Astrocyte of the spinal cord (primary cell): ENCODE results near the gene KCNH4.

Experiments
- DNase-seq: peaks from one replicate; pipeline ENCODE4 v3.0.0; 2011; ENCODE audit warnings: low read depth, low spot score
- H3K4me3 ChIP-seq: 2 replicates; pipeline ENCODE4 v1.5.1; 2011; ENCODE audit warnings: low read depth, mild to moderate bottlenecking, low read length, moderate library complexity
- CTCF ChIP-seq: IDR thresholded peaks from 2 replicates; pipeline ENCODE4 v1.5.1; 2012; ENCODE audit warnings: low read depth, mild to moderate bottlenecking, low read length, inconsistent platforms
- in situ Hi-C: cut with HindIII; loops from 2 replicates; pipeline ENCODE4 v1.10.0; 2017; ENCODE audit warnings: low sequenced_read_pairs

KCNH4 gene

DNA sequence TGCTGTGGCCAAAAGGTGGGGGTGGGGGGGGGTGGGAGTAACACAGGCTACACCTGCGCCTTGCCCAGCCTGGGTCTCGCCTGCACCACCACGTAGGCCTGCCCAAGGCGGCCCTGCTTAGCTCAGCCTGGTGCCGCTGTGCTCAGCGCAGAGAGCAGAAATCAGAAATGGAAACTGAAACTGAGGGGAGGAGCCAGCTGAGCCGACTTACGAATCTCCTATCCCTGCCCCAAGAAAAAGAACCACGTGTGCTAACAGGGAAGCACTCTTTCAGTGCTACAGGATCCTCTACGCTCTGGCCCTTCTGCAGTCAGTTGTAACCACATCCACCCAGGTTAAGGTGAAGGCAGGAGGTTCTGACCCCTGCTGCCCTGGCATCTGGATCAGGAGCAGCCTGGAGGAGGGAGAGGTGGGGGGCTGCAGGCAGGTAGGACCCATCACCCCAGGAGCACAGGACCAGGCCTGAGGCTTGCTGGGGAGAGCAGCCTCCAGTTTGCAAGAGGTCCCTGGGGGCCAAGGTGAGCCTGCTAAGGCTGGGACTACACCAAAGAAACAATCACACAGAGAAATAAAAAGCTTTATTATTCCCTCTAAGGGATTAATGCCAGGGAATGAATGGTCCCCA is 68.3 kb downstream of the KCNH4 start, which contains the start of gene DHX58:
Gene DHX58, minus strand, starts transcription at position 163 of the 625 bp plus-strand sequence. CDS start 822 bp downstream, outside the sequence.
- peak; percentile 64 for DNase-seq
- TF ChIP-seq CTCF = no peak
- in situ Hi-C loops = no loop called here
- no peak within 1 kb of the TSS for H3K4me3 ChIP-seq

DNA sequence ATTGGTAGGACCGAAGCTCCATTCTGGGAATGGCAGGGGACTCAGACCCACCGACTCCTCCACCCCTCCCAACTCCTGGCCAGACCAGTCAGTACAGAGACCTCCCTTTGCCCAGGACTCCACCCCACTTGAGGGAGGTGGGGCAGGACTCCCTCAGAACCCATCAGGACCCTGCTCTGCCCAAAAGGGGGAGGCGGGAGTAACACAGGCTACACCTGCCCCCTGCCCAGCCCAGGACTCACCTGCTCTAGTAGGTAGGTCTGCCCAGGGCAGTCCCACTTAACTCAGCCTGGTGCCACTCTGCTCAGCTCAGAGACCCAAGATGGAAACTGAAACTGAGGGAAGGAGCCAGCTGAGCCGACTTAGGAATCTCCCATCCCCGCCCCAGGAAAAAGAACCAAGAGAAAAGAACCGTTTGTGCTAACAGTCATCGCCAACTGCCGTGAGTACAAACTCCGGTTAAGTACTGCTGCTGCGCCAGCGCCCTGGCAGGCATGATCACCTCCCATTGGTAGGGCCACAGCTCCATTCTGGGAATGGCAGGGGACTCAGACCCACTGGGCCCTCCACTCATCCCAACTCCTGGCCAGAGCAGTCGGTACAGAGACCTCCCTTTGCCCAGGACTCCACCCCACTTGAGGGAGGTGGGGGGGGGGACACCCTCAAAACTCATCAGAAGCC is 68.9 kb downstream of the KCNH4 start:
- in situ Hi-C loops = no loop called here
- no peak overlapping the region for H3K4me3 ChIP-seq
- DNase-seq = no peak
- TF ChIP-seq CTCF = no peak

DNA sequence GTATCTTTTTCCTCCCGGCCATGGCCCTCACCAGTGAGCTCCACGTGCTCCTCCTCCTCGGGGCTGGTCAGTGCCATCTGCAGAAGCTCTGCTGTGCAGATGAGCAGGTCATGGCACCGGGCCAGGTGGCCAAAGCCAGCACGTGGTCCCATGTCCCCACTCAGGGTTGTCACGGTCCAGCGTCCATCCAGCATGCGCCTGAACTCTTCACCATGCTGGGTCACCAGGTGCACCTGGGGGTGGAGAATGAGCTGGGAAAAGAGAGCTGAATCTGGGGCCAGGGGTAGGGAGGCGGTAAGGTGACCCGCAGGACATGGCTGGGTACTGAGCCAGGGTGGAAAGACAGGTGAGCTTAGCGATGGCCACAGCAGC is 69.7 kb downstream of the KCNH4 start:
- TF ChIP-seq CTCF = no peak
- no peak for DNase-seq
- H3K4me3 ChIP-seq = no peak overlapping the region
- in situ Hi-C loops = no loop called here

GRCh38 chr17:42110301-42111264 is 70.4 kb downstream of the KCNH4 start:
- DNase-seq = no peak
- in situ Hi-C loops = no loop called here
- no peak for TF ChIP-seq CTCF
- H3K4me3 ChIP-seq = no peak overlapping the region

GRCh38 chr17:42109086-42109485 is 71.9 kb downstream of the KCNH4 start:
- in situ Hi-C loops = no loop called here
- H3K4me3 ChIP-seq = no peak overlapping the region
- no peak for DNase-seq
- no peak for TF ChIP-seq CTCF
